Activated CD4-positive, alpha-beta T cell treated with anti-CD3 and anti-CD28 coated beads for 1 hour (primary cell): ENCODE results near the gene ALKBH3.

Experiments
- DNase-seq: peaks from one replicate; pipeline ENCODE4 v3.0.0-alpha.2; 2020

Gene ALKBH3

DNA sequence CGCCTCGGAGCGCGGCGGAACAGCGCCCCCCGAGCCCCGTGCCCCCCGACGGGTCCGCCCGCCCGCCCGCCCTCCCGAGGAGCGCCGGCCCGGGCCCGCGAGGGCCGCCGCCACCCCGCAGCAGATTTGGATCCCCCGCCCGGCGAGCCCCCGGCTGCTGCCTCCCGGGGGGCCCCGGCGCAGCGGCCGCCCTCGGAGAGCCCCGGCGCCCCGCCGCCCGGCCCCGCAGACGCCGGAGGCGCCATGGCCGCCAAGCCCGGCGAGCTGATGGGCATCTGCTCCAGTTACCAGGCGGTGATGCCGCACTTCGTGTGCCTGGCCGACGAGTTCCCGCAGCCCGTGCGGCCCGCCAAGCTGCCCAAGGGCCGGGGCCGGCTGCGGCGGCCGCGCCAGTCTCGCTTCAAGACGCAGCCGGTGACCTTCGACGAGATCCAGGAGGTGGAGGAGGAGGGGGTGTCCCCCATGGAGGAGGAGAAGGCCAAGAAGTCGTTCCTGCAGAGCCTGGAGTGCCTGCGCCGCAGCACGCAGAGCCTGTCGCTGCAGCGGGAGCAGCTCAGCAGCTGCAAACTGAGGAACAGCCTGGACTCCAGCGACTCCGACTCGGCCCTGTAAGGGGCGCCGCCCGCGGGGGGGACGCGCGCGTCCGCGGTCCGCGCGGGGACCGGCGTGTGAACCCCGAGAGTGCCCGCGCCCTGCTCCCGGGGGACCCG, 62.2 kb downstream of the ALKBH3 start:
- no peak for DNase-seq

- DNase-seq, result no peak
These were observed 62.8 kb downstream of the ALKBH3 start for GRCh38 chr11:43943372-43943930.

DNA sequence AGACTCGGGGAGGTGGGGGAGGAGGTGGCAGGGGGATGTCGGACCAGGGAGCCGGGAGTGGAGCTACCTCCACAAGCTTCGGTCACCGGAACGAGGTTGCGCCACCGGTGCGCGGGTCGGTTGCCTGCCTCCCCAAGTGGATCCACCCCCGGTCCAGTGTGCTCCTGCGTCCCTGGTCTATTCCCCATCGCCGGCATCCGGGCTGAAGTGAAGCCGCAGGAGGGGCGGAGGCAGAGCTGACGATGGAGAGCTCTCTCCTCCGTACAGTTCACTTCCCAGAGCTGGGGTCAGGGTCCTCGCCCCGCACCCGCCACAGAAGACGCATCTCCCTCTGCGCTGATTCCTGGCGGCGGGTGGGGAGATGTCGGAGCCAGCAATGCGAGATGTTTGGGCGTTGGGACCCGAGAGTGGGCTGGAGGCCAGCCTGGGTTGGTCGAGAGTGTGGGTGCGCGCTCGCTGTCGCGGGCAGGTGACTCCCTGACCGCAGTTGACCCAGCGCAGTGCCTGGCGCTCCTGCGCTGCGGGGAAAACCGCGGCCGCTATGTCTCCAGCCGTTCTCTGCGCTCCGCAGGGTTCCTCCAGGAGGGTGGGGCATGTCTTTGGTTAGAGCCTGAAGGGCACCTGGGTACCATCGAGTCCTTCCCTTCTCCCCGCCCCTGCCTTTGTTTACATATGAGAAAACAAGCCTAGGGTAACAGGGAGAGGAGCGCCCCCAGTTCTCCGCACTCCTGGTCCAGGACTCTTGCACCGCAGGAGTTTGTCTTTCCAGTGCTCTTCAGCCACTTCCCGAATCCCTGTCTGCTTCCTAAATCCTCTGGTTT, 63.5 kb downstream of the ALKBH3 start:
- no peak for DNase-seq

DNA sequence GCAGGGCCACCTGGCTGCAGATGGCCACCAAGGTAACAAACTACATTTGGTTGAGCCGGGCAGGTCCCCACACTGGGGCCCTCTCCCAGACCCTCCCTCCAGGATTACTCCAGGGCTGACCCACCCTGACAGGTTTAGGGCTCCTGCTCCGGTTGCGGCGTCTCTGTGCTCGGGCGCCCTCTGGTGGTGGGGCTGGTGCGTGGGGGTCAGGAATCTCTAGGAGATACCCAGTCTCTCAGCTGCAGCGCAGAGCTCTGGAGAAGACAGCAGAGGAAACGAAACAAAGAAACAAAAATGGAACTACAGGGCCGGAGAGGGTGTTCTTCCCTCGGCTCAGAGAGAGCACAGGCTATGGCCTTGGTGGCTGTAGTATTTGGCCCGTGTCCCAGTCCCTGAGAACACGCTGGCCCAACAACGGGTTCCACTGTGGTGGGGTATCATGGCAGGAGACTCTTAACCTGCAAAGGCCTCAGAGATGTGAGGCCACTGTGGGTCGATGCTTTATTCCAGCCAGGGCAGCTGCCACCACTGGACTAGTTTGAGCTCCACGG, 64.2 kb downstream of the ALKBH3 start:
- DNase-seq, result peak; percentile 37

DNA sequence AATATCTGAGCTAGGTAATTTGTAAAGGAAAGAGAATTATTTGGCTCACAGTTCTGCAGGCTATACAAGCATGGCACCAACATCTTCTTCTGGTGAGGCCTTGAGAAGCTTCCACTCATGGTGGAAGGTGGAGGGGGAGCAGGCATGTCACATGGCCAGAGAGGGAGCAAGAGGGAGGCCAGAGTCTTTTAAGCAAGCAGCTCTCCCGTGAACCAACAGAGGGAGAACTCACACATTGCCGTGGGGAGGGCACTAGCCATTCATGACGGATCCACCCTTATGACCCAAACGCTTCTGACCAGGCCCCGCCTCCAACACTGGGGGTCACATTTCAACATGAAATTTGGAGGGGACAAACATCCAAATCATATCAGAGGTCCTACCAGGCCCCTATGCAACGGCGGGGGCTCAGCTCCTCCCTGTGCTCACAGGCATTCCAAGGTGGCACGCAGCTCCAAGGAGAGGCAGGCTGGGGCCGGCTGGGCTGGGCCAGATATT, 66.4 kb downstream of the ALKBH3 start:
- DNase-seq, result no peak

DNA sequence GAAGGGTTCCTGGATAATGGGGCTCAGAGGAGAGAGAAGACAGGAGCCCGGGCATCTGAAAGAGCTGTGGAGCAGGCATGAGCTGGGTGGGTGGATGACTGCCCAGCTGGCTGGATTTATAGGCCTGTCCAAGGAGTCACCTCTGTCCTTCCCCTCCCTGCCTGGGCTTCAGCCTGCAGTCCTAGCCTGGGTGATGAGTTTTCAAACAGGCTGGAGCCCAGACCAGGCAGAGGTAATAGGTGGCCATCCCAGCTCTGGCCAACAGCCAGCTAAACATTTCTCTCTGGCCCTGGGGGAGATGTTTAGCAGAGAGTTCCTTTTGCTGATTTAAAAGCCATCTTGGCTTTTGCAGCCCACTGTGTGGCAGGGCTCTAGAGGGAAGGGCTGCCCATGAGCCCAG, 67.2 kb downstream of the ALKBH3 start:
- DNase-seq, result no peak

GRCh38 chr11:43948341-43949225, 68.0 kb downstream of the ALKBH3 start:
- no peak for DNase-seq

GRCh38 chr11:43950311-43950855, 69.8 kb downstream of the ALKBH3 start:
- DNase-seq, result no peak

- no peak for DNase-seq
These were observed 70.6 kb downstream of the ALKBH3 start for GRCh38 chr11:43951231-43951630.

DNA sequence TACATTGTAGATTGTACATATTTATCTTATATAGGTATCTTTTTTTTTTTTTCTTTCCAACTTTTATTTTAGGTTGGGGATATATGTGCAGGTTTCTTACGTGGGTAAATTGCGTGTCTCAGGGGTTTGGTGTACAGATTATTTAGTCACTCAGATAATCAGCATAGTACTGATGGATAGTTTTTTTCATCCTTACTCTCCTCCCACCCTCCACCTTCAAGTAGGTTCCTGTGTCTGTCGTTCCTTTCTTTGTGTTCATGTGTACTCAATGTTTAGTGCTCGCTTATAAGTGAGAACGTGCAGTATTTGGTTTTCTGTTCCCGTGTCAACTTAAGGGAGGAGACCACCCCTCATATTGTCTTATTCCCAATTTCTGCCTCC, 71.4 kb downstream of the ALKBH3 start:
- DNase-seq, result no peak

DNA sequence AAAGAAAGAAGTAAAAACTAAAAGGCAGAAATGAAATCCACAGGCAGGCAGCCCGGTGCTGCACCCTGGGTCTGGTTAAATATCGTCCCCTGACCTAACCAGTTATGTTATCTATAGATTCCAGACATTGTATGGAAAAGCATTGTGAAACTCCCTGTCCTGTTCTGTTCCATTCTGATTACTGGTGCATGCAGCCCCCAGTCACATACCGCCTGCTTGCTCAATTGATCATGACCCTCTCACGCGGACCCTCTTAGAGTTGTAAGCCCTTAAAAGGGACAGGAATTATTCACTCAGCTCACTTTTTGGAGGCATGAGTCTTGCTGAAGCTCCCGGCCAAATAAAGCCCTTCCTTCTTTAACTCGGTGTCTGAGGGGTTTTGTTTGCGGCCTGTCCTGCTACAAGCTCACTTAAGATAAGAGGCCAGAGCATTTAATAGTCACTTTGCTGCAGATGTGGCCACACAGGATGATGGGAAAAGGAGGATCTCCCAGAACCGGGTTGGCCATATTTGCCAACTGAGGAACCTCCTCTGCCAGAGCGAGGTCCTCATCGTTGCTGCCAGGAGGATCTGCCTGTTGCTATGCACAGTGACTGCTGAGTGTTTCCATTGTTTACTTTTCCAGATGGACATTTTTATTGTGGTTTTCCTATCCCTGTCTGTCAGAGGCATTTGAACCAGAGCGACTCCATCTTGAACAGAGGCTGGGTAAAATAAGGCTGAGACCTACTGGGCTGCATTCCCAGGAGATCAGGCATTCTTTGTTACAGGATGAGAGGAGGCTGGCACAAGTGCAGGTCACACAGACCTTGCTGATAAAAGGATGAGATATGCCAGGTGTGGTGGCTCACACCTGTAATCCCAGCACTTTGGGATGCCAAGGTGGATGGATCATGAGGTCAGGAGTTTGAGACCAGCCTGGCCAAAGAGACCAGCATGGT, 72.0 kb downstream of the ALKBH3 start:
- DNase-seq, result no peak

DNA sequence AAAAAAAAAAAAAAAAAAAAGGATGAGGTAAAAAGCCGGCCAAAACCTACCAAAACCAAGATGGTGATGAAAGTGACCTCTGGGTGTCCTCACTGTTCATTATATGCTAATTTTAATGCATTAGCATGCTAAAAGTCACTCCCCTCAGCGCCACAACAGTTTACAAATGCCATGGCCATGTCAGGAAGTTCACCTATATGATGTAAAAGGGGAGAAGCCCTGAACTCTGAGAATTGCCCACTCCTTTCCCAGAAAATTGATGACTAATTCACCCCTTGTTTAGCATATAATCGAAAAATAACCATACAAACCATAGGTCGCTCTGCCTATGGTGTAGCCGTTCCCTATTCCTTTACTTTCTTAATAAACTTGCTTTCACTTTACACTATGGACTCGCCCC, 72.9 kb downstream of the ALKBH3 start:
- no peak for DNase-seq

DNA sequence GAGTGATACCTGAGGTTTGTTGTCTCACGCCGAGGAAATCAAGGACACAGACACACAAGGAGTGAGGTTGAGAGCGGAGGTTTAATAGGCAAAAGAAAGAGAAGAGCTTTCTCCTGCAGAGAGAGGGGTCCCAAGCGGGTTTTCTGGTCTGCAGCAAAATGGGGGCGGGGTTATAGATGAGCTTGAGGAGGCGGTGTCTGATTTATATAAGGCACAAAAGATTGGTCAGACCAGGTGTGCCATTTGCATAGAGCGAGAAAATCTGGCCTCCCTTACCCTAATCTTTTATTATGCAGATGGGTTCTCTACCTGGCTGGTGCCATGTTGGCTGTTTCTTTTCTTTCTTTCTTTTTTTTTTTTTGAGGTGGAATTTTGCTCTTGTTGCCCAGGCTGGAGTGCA, 73.6 kb downstream of the ALKBH3 start:
- no peak for DNase-seq

DNA sequence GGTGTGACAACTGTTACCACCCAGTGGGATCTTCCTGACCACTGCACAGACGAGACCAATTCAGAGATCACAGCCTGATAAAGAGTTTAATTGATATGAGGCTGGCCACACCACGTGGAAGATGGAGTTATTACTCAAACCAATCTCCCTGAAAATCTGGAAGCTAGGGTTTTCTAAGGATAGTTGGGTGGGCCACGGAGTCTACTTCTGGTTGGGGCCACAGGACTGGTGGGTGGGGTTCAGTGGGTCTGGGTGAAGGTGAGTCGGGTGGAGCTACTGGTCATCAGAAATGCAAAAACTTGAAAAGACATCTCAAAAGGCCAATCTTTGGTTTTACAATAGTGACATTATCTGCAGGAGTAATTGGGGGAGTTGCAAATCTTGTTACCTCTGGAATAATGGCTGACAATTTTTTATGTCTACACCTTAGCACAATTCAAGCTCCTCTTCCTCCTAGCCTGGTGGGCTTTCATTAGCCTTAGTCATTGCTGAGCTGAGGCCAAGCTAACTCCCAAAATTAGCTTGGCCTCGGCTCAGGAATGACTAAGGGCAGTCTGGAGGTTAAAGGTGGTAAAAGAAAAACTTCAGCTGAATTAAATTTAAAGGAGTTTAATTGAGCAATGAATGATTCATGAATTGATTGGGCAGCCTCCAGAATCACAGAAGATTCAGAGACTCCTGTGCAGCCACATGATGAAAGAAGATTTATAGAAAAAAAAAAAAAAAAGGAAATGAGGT, 74.9 kb downstream of the ALKBH3 start:
- no peak for DNase-seq

- no peak for DNase-seq
These were observed 76.9 kb downstream of the ALKBH3 start for GRCh38 chr11:43957571-43957970.

DNA sequence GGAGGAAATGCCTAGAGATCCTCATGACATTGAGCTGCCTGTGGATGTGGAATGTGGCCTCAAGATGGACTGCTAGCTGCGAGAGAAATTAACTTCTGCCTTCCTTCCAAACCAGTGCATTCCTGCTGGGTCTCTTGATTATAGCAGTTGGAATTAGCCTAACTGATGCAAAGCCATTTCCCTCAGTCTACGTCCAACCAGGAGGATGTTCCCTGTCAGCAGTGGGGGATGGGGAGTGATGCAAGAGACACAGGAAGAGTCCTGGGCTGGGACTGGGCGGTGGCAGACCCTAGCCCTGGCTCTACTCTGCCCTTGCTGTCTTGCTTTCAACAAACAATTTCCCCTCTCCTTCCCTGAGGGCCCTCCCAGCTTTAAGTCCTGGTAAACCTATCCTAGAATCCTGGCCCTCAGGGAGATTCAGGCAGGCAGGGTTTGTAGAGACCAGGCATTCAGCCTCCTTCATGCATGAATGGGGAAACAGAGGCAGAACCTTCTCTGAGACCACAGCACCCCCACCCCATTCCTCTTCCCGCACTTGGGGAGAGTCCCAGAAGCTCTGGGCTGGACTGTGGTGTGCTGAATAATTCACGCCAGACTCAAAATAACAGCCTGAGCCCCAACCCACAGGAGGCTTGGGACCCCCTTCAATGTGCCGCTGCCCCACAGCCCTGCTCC, 78.8 kb downstream of the ALKBH3 start:
- DNase-seq, result no peak

GRCh38 chr11:43962383-43963278, 82.0 kb downstream of the ALKBH3 start:
- no peak for DNase-seq

GRCh38 chr11:43963279-43963620, 82.6 kb downstream of the ALKBH3 start:
- DNase-seq, result no peak

- no peak for DNase-seq
These were observed 87.0 kb downstream of the ALKBH3 start for GRCh38 chr11:43967661-43968060.
